ENCODE results near the gene SLC44A5.

GRCh38 chr1:75514270-75514669 is 96.6 kb downstream of the SLC44A5 start:
- TF ChIP-seq CTCF (conservative IDR thresholded peaks at IDR 0.05 in 1 of 2, IDR thresholded peaks at IDR 0.05 in 1 of 2; ENCODE audit: extremely low read depth in 1 of 2, insufficient read depth in 1 of 2, low read depth in 1 of 2, low read length in 2 of 2) (no peak), EZH2 (IDR thresholded peaks at IDR 0.05; ENCODE audit: borderline replicate concordance, low read length) (no peak)

Measured in mammary epithelial cell (primary cell).